B cell (primary cell): ENCODE data around the gene MRS2. TPM values are rescaled to one million over a fixed set of nuclear protein-coding genes. Genes with fewer than 3 reads are reported as not detected.

Experiments
- ATAC-seq: fragments of 200-7000 bp; cut with Tn5 transposase; one replicate; pipeline ENCODE4 v1.10.0; 2021; ENCODE audit warnings: low read depth, mild to moderate bottlenecking, moderate number of reproducible peaks, moderate library complexity
- CTCF ChIA-PET: fragments of 350-600 bp; sonication (Branson Sonifier 250); formaldehyde crosslinking; loops from one replicate; lab custom pipeline; 2021; ENCODE audit warnings: antibody characterized with exemption, inconsistent platforms; lab: Charles Lee
- POLR2A ChIA-PET: fragments of 350-600 bp; sonication (Branson Sonifier 250); formaldehyde crosslinking; loops from one replicate; lab custom pipeline; 2021; ENCODE audit warnings: antibody characterized with exemption; lab: Charles Lee
- DNase-seq: peaks from one replicate; pipeline ENCODE4 v3.0.0; 2013
- H2AFZ ChIP-seq: 2 replicates; pipeline ENCODE4 v1.6.1; 2012; ENCODE audit warnings: mild to moderate bottlenecking, low read depth, low read length; ENCODE audit not compliant: insufficient read depth, poor library complexity, severe bottlenecking
- H3K27ac ChIP-seq, 2 donors: 1 replicate in 1 of 2; 2 replicates in 1 of 2; pipeline ENCODE4 v1.5.1; 2012 to 2013; ENCODE audit warnings: low read length in 2 of 2, mild to moderate bottlenecking in 2 of 2, moderate library complexity in 1 of 2
- H3K27me3 ChIP-seq, 4 experiments: fragments of 200-600 bp in 1 of 4; sonication (generic) in 1 of 4; replicated peaks in 1 of 4; 1 replicate in 2 of 4; 2 replicates in 2 of 4; pipeline versions ENCODE4 v1.6.1 to v1.7.0; 2013 to 2016; ENCODE audit warnings: low read length in 3 of 4, mild to moderate bottlenecking in 2 of 4, mixed read lengths in 1 of 4, moderate library complexity in 1 of 4; ENCODE audit not compliant: insufficient read depth in 4 of 4, control insufficient read depth in 3 of 4; ENCODE audit errors: control extremely low read depth in 1 of 4
- H3K36me3 ChIP-seq, 2 experiments: replicated peaks in 1 of 2; 1 replicate in 1 of 2; 2 replicates in 1 of 2; pipeline versions ENCODE4 v1.6.1 to v1.7.1; 2013; ENCODE audit warnings: low read length in 1 of 2; ENCODE audit not compliant: insufficient read depth in 2 of 2, control insufficient read depth in 1 of 2; ENCODE audit errors: control extremely low read depth in 1 of 2, extremely low read depth in 1 of 2
- H3K4me1 ChIP-seq, 2 donors: fragments of 200-600 bp in 1 of 2; sonication (generic) in 1 of 2; 1 replicate in 1 of 2; 2 replicates in 1 of 2; pipeline versions ENCODE4 v1.5.1 to v1.6.1; 2013 to 2017; ENCODE audit warnings: low read length in 2 of 2; ENCODE audit not compliant: control insufficient read depth in 2 of 2, insufficient read depth in 2 of 2
- H3K4me2 ChIP-seq: replicated peaks from 2 replicates; pipeline ENCODE3; 2012; ENCODE audit warnings: mild to moderate bottlenecking, low read depth, low read length; ENCODE audit not compliant: poor library complexity, severe bottlenecking
- H3K4me3 ChIP-seq, 5 experiments: fragments of 200-600 bp in 1 of 5; sonication (generic) in 1 of 5; 1 replicate in 3 of 5; 2 replicates in 2 of 5; pipeline versions ENCODE4 v1.5.1 to v1.7.0; 2011 to 2016; ENCODE audit warnings: low read length in 4 of 5, mild to moderate bottlenecking in 4 of 5, low read depth in 2 of 5, control low read depth in 1 of 5, moderate library complexity in 1 of 5; ENCODE audit not compliant: insufficient read depth in 1 of 5; ENCODE audit errors: control extremely low read depth in 1 of 5, extremely low read depth in 1 of 5
- H3K79me2 ChIP-seq: fragments of 200-600 bp; sonication (generic); one replicate; pipeline ENCODE4 v1.6.0; 2016; ENCODE audit warnings: low read length; ENCODE audit not compliant: control insufficient read depth, insufficient read depth
- H3K9ac ChIP-seq: fragments of 200-600 bp; sonication (generic); 2 replicates; pipeline ENCODE4 v1.6.1; 2017; ENCODE audit warnings: mild to moderate bottlenecking, low read length, moderate library complexity
- H3K9me3 ChIP-seq, 3 donors: one replicate each; pipeline versions ENCODE4 v1.6.1 to v1.7.1; 2013; ENCODE audit warnings: low read length in 2 of 3; ENCODE audit not compliant: control insufficient read depth in 2 of 3, insufficient read depth in 1 of 3; ENCODE audit errors: control extremely low read depth in 1 of 3
- H4K20me1 ChIP-seq: 2 replicates; pipeline ENCODE4 v1.6.0; 2012; ENCODE audit warnings: mild to moderate bottlenecking, low read length; ENCODE audit not compliant: insufficient read depth, control insufficient read depth, poor library complexity, severe bottlenecking
- H3K27ac Mint-ChIP-seq: one replicate; pipeline ENCODE4 v1.8.0; 2021; ENCODE audit warnings: mixed read lengths
- H3K27me3 Mint-ChIP-seq: one replicate; pipeline ENCODE4 v1.8.0; 2021; ENCODE audit warnings: mixed read lengths
- H3K4me1 Mint-ChIP-seq: one replicate; pipeline ENCODE4 v1.8.0; 2021; ENCODE audit warnings: mixed read lengths
- H3K4me3 Mint-ChIP-seq: one replicate; pipeline ENCODE4 v1.8.0; 2021; ENCODE audit warnings: mixed read lengths
- H3K9me3 Mint-ChIP-seq: one replicate; pipeline ENCODE4 v1.8.0; 2022; ENCODE audit warnings: mixed read lengths; ENCODE audit not compliant: insufficient read depth
- EZH2 ChIP-seq: IDR thresholded peaks from 2 replicates; pipeline ENCODE4 v1.6.1; 2012; ENCODE audit warnings: borderline replicate concordance, low read depth, mild to moderate bottlenecking, moderate library complexity, low read length; ENCODE audit not compliant: insufficient read depth, poor library complexity, severe bottlenecking
- WGBS: methylation state at CpG from one replicate; pipeline ENCODE4 v1.1.5; 2013; ENCODE audit warnings: missing lambda C conversion rate; ENCODE audit not compliant: insufficient coverage; 5-methylcytosine and 5-hydroxymethylcytosine counted together
- intact Hi-C: fragments of 100-400 bp; cut with micrococcal nuclease; formaldehyde crosslinking; loops from one replicate; pipeline ENCODE4 v1.10.0; 2022
- polyA plus RNA-seq: library from polyadenylated mRNA; depleted of rRNA; stranded (reverse); fragments of >200 nt; gene quantifications from 2 replicates; pipeline ENCODE4 v1.2.3, GENCODE V29; 2012
- total RNA-seq, 2 donors: library from RNA; stranded (reverse); fragments of 120-200 nt in 1 of 2; gene quantifications; 1 replicate in 1 of 2; 2 replicates in 1 of 2; pipeline versions ENCODE4 v1.2.3 to v1.2.4, GENCODE V29; 2013 to 2022
- TF ChIP-seq, protein P1 (sequence below): fragments of 200-600 bp; IDR thresholded peaks from one replicate; pipeline ENCODE4 v1.8.0; 2022; ENCODE audit warnings: antibody characterized with exemption, mild to moderate bottlenecking

The MRS2 gene
- total and polyA plus RNA-seq, 2 donors (not counting 1 experiment from before 2014, with no cell fraction given): 16.0 to 25.5 TPM

DNA sequence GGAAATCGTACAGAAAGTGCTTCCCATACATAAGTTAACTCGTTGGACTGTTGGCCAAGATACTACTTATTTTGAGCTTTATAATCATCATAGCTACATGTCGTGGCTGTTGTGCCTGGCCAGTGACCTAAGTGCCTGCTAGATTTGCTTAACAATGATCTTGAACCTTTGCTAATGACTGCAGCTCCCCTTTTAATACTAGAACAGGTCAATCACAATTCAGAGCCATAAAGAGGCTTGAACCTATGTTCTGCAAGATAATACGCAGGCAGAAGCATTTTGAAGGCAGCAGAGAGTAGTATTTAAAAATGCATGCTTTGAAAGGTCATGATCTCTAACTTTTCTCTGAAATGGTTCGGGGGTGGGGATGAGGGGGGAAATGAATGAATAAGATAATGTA is 2.5 kb downstream of the MRS2 start:
- Histone ChIP-seq H3K4me1 (peaks cover 11 to 15% of the 10 kb centered on the region in 2 donors), H3K4me3 (no peak overlapping the region), H2AFZ (no peak overlapping the region), H3K79me2 (peaks cover 31% of the 10 kb centered on the region), H3K27me3 (no peaks in the 10 kb centered on the region), H3K9ac (no peak overlapping the region), H3K27ac (no peak overlapping the region), H3K36me3 (peaks cover 8 to 31% of the 10 kb centered on the region in 2 experiments), H3K9me3 (no peaks in the 10 kb centered on the region), H3K4me2 (no peak overlapping the region), H4K20me1 (peaks cover 26% of the 10 kb centered on the region)
- H3K9me3 Mint-ChIP-seq: no peaks in the 10 kb centered on the region
- H3K27me3 Mint-ChIP-seq: no peaks in the 10 kb centered on the region
- 96% methylated on average over 4 of the region's 5 CpGs for WGBS
- ChIA-PET CTCF (interaction anchor here (1.4 kb wide), 1 partner anchor 45 kb away, joined by 3 read pairs; no protein-coding TSS in a partner anchor), POLR2A (no interaction called here)
- H3K27ac Mint-ChIP-seq: no peak overlapping the region
- intact Hi-C loops: loop anchor here (10.0 kb wide), 1 partner anchor 120 kb away; no protein-coding TSS in a partner anchor
- TF ChIP-seq, protein P1, sequence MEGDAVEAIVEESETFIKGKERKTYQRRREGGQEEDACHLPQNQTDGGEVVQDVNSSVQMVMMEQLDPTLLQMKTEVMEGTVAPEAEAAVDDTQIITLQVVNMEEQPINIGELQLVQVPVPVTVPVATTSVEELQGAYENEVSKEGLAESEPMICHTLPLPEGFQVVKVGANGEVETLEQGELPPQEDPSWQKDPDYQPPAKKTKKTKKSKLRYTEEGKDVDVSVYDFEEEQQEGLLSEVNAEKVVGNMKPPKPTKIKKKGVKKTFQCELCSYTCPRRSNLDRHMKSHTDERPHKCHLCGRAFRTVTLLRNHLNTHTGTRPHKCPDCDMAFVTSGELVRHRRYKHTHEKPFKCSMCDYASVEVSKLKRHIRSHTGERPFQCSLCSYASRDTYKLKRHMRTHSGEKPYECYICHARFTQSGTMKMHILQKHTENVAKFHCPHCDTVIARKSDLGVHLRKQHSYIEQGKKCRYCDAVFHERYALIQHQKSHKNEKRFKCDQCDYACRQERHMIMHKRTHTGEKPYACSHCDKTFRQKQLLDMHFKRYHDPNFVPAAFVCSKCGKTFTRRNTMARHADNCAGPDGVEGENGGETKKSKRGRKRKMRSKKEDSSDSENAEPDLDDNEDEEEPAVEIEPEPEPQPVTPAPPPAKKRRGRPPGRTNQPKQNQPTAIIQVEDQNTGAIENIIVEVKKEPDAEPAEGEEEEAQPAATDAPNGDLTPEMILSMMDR: no peak
- no peak for TF ChIP-seq EZH2
- DNase-seq (no peak), ATAC-seq (no peak)
- H3K4me1 Mint-ChIP-seq: peaks cover 36% of the 10 kb centered on the region
- H3K4me3 Mint-ChIP-seq: no peak overlapping the region

DNA sequence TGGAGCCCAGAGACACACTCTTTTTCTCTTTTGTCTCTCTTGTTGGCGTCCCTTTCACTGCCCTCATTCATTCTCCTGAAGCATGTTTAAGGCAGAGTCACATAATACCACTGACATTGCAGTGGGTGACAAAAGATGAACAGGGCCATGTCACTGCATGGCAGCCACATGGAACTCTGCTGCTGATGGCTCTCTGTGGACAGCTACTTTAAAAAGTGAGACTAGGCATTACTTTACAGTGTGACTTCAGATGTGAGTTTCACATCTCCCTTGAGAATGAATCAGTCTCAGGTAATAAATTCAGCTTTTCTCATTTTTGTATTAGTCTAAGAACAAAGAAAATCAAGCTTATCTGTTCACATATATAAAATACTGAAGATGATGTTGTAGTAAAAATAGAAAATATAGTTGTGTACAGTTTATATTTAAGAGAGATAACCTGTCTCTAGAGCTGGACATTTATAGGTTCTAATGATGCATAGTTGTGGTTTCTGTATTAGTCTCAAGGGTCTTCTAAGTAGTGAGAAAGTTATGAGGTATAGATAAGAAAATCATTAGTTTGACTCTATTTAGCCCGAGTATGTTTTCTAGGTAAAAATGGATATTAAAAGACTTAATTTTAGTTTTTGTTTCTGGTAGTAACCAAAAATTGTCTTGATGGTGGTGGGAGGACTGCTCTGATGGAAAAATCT is 6.1 kb downstream of the MRS2 start:
- Mint-ChIP-seq H3K9me3 (no peaks in the 10 kb centered on the region), H3K27me3 (no peaks in the 10 kb centered on the region)
- ATAC-seq: no peak

More for the DNA sequence above, 6.1 kb downstream of the MRS2 start:
- Histone ChIP-seq H3K4me2 (no peak overlapping the region), H4K20me1 (peaks cover 37% of the 10 kb centered on the region), H3K4me3 (no peak overlapping the region), H3K27ac (no peak overlapping the region), H3K9ac (no peak overlapping the region), H3K27me3 (no peaks in the 10 kb centered on the region), H2AFZ (no peak overlapping the region), H3K79me2 (peaks cover 10% of the 10 kb centered on the region), H3K4me1 (peaks cover 3 to 5% of the 10 kb centered on the region in 2 donors), H3K36me3 (peaks cover 13 to 56% of the 10 kb centered on the region in 2 experiments), H3K9me3 (no peaks in the 10 kb centered on the region)
- DNase-seq: no peak
- Mint-ChIP-seq H3K4me1 (peaks cover 15% of the 10 kb centered on the region), H3K4me3 (no peak overlapping the region), H3K27ac (no peak overlapping the region)
- POLR2A ChIA-PET: no interaction called here
- 93% methylated on average over 2 of the region's 2 CpGs for WGBS
- CTCF ChIA-PET: interaction anchor here (1.1 kb wide), 1 partner anchor 17 kb away, joined by 3 read pairs; no protein-coding TSS in a partner anchor
- no peak for TF ChIP-seq EZH2
- intact Hi-C loops: loop anchor here (10.0 kb wide), 1 partner anchor 124 kb away; no protein-coding TSS in a partner anchor
